Ectodermal cell (in vitro differentiated cells): Measurements from ENCODE around the gene DDX56.
"Not testable (repeated sequence)": the region's sequence is repeated elsewhere in the genome, so short reads cannot be mapped to it uniquely, and the experiment has no call there.

Experiments used
- H3K27ac ChIP-seq: 2 replicates; pipeline ENCODE4 v1.7.0; 2013; ENCODE audit warnings: mild to moderate bottlenecking, low read depth, low read length; ENCODE audit not compliant: insufficient read depth, poor library complexity, severe bottlenecking
- H3K27me3 ChIP-seq: 2 replicates; pipeline ENCODE4 v1.7.0; 2013; ENCODE audit warnings: mild to moderate bottlenecking, low read length; ENCODE audit not compliant: insufficient read depth, control insufficient read depth, poor library complexity, severe bottlenecking
- H3K36me3 ChIP-seq: one replicate; pipeline ENCODE4 v1.7.0; 2013; ENCODE audit warnings: low read length; ENCODE audit not compliant: control insufficient read depth, insufficient read depth
- H3K4me1 ChIP-seq: one replicate; pipeline ENCODE4 v1.7.0; 2013; ENCODE audit warnings: low read length; ENCODE audit not compliant: control insufficient read depth, insufficient read depth
- H3K4me3 ChIP-seq: 2 replicates; pipeline ENCODE4 v1.7.0; 2013; ENCODE audit warnings: low read depth, low read length, control low read depth; ENCODE audit not compliant: insufficient read depth
- H3K9me3 ChIP-seq: 2 replicates; pipeline ENCODE4 v1.7.0; 2013; ENCODE audit warnings: mild to moderate bottlenecking, low read length, moderate library complexity; ENCODE audit not compliant: control insufficient read depth
- WGBS, 2 experiments: methylation state at CpG; one replicate each; pipeline ENCODE4 v1.1.7; 2013; ENCODE audit warnings: missing lambda C conversion rate in 2 of 2; 5-methylcytosine and 5-hydroxymethylcytosine counted together

Gene DDX56

GRCh38 chr7:44563171-44563679 is 10.5 kb downstream of the DDX56 start:
- Histone ChIP-seq H3K9me3 (no peaks in the 10 kb centered on the region), H3K4me3 (no peak overlapping the region), H3K36me3 (peaks cover 26% of the 10 kb centered on the region), H3K4me1 (no peaks in the 10 kb centered on the region), H3K27ac (no peak overlapping the region), H3K27me3 (no peaks in the 10 kb centered on the region)
- 95 to 98% methylated on average over 3 of the region's 3 CpGs for WGBS, 2 experiments

- not testable (repeated sequence) for H3K27ac ChIP-seq, H3K27me3 ChIP-seq, H3K9me3 ChIP-seq, H3K4me1 ChIP-seq, H3K4me3 ChIP-seq
- H3K36me3 ChIP-seq: peaks cover 20% of the 10 kb centered on the region
- 85 to 95% methylated on average over 7 to 8 of the region's 8 CpGs for WGBS, 2 experiments
Measured at GRCh38 chr7:44562622-44562962, 11.1 kb downstream of the DDX56 start.

- H3K36me3 ChIP-seq: peaks cover 15% of the 10 kb centered on the region
- 88 to 89% methylated on average over 7 of the region's 7 CpGs for WGBS, 2 experiments
- H3K4me1 ChIP-seq: no peaks in the 10 kb centered on the region
- no peaks in the 10 kb centered on the region for H3K9me3 ChIP-seq
- no peak overlapping the region for H3K27ac ChIP-seq
- H3K4me3 ChIP-seq: no peak overlapping the region
- no peaks in the 10 kb centered on the region for H3K27me3 ChIP-seq
Measured at GRCh38 chr7:44561962-44562621, 11.6 kb downstream of the DDX56 start.

- Histone ChIP-seq H3K9me3 (no peaks in the 10 kb centered on the region), H3K4me1 (no peaks in the 10 kb centered on the region), H3K27ac (no peak overlapping the region), H3K27me3 (no peaks in the 10 kb centered on the region), H3K4me3 (no peak overlapping the region), H3K36me3 (peaks cover 11% of the 10 kb centered on the region)
- 91 to 92% methylated on average over 6 of the region's 6 CpGs for WGBS, 2 experiments
Measured at GRCh38 chr7:44561481-44561880, 12.2 kb downstream of the DDX56 start.

GRCh38 chr7:44559485-44559884 is 14.2 kb downstream of the DDX56 start:
- H3K36me3 ChIP-seq: peaks cover under 1% of the 10 kb centered on the region

GRCh38 chr7:44557485-44557884 is 16.2 kb downstream of the DDX56 start:
- Histone ChIP-seq H3K27ac (no peak overlapping the region), H3K36me3 (no peaks in the 10 kb centered on the region), H3K4me1 (no peaks in the 10 kb centered on the region), H3K4me3 (no peak overlapping the region), H3K27me3 (no peaks in the 10 kb centered on the region), H3K9me3 (no peaks in the 10 kb centered on the region)
- WGBS, 2 experiments: 87 to 88% methylated on average over 1 to 2 of the region's 2 CpGs

More at GRCh38 chr7:44559485-44559884, 14.2 kb downstream of the DDX56 start:
- Histone ChIP-seq H3K27ac (no peak overlapping the region), H3K4me1 (no peaks in the 10 kb centered on the region), H3K9me3 (no peaks in the 10 kb centered on the region), H3K4me3 (no peak overlapping the region), H3K27me3 (no peaks in the 10 kb centered on the region)
- 89 to 93% methylated on average over 4 of the region's 4 CpGs for WGBS, 2 experiments

- Histone ChIP-seq H3K9me3 (no peaks in the 10 kb centered on the region), H3K27ac (no peak overlapping the region), H3K27me3 (no peaks in the 10 kb centered on the region), H3K4me1 (no peaks in the 10 kb centered on the region), H3K36me3 (no peaks in the 10 kb centered on the region), H3K4me3 (no peak overlapping the region)
- 91 to 94% methylated on average over 2 of the region's 2 CpGs for WGBS, 2 experiments
Measured at GRCh38 chr7:44555350-44555749, 18.4 kb downstream of the DDX56 start.

GRCh38 chr7:44552473-44553005 is 21.2 kb downstream of the DDX56 start:
- H3K4me1 ChIP-seq, H3K27me3 ChIP-seq: not testable (repeated sequence)
- 78 to 91% methylated on average over 2 of the region's 3 CpGs for WGBS, 2 experiments

GRCh38 chr7:44549457-44549856 is 24.3 kb downstream of the DDX56 start:
- Histone ChIP-seq H3K9me3 (no peaks in the 10 kb centered on the region), H3K4me1 (no peaks in the 10 kb centered on the region), H3K36me3 (no peaks in the 10 kb centered on the region), H3K27ac (no peak overlapping the region), H3K27me3 (no peaks in the 10 kb centered on the region), H3K4me3 (no peak overlapping the region)
- 68 to 84% methylated on average over 3 of the region's 3 CpGs for WGBS, 2 experiments

More at GRCh38 chr7:44552473-44553005, 21.2 kb downstream of the DDX56 start:
- H3K36me3 ChIP-seq, H3K27ac ChIP-seq, H3K9me3 ChIP-seq, H3K4me3 ChIP-seq: not testable (repeated sequence)

GRCh38 chr7:44548893-44549292 is 24.8 kb downstream of the DDX56 start:
- H3K27me3 ChIP-seq: no peaks in the 10 kb centered on the region
- no peak overlapping the region for H3K27ac ChIP-seq
- 80 to 85% methylated on average over 1 to 2 of the region's 3 CpGs for WGBS, 2 experiments
- no peaks in the 10 kb centered on the region for H3K9me3 ChIP-seq
- H3K4me3 ChIP-seq: no peak overlapping the region
- no peaks in the 10 kb centered on the region for H3K4me1 ChIP-seq
- no peaks in the 10 kb centered on the region for H3K36me3 ChIP-seq
